HT1080 (cell line): ENCODE data around the gene BATF2. TPM values are rescaled to one million over a fixed set of nuclear protein-coding genes. Genes with fewer than 3 reads are reported as not detected.
A peak's percentile ranks its signal among the peaks of the same experiment; 100 is the strongest.
"Not testable (repeated sequence)": the region's sequence is repeated elsewhere in the genome, so short reads cannot be mapped to it uniquely, and the experiment has no call there.

Experiments
- DNase-seq: peaks from one replicate; pipeline ENCODE4 v3.0.0-alpha.2; 2015; ENCODE audit warnings: low read depth
- polyA plus RNA-seq, 2 experiments: library from polyadenylated mRNA; depleted of rRNA; stranded (reverse); fragments of >200 nt; gene quantifications; 2 replicates each; pipeline ENCODE4 v1.2.3, GENCODE V29; 2015
- total RNA-seq: library from RNA; depleted of rRNA; stranded (reverse); fragments of >200 nt; shearing (Covaris generic); gene quantifications from 2 replicates; pipeline ENCODE4 v1.2.3, GENCODE V29; 2014; rRNA removed

Gene BATF2, protein sequence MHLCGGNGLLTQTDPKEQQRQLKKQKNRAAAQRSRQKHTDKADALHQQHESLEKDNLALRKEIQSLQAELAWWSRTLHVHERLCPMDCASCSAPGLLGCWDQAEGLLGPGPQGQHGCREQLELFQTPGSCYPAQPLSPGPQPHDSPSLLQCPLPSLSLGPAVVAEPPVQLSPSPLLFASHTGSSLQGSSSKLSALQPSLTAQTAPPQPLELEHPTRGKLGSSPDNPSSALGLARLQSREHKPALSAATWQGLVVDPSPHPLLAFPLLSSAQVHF
- total RNA-seq = 1.6 and 3.1 TPM in 2 replicates
- 2.8 and 3.4 TPM in 2 replicates for polyA plus RNA-seq (2015; cell fraction: cytosol; rRNA removed)
- polyA plus RNA-seq (2015; cell fraction: nucleus; rRNA removed) = 2.6 and 2.7 TPM in 2 replicates

GRCh38 chr11:64996710-64997380, at the start of gene BATF2:
Gene BATF2, minus strand, starts transcription at chr11:64996971. Its CDS starts 57 bp downstream, at chr11:64996914.
- peak; percentile 87 for DNase-seq

DNA sequence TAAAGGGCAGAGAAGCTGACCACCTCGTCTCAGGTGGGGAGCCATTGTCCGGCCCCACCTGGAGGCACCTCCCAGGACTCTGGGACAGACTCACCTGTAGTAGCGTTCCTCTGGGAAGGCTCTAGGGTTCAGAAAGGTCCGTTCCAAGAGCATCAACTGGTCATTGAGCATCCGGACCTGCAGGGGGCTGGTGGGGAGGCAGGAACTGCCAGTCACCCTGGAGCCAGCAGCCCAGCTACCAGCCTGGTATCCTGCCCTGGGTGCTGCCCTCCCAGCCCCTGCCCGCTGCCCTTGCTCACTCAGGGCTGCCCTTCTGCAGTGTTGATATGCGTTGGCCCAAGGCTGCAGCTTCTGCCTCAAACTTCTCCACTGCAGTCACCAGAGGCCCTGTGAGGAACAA, 49.0 kb upstream of the BATF2 start:
- DNase-seq = no peak

DNA sequence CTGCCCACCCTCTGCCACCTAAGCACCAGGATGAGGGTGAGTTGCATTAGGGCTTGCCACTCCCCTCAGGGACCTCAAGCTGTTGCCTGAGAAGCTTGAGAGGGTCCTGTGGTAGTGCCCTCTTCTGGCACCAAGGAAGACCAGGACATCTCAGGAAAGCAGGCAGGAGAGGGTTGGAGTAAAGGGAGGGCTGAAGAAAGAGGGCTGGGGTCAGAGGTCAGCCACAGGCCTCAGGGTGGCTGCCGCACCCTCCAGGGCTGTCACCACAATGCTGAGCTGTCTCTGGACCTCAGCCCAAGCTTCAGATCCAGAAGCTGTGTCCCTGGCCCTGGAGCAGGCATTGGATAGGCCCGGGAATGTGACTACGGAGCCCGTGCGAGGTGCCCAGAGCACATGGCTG, 48.3 kb upstream of the BATF2 start:
- DNase-seq = no peak

- no peak for DNase-seq
Measured at GRCh38 chr11:65043881-65044501, 47.2 kb upstream of the BATF2 start.

GRCh38 chr11:65042891-65043290, 46.1 kb upstream of the BATF2 start:
- DNase-seq = no peak

DNA sequence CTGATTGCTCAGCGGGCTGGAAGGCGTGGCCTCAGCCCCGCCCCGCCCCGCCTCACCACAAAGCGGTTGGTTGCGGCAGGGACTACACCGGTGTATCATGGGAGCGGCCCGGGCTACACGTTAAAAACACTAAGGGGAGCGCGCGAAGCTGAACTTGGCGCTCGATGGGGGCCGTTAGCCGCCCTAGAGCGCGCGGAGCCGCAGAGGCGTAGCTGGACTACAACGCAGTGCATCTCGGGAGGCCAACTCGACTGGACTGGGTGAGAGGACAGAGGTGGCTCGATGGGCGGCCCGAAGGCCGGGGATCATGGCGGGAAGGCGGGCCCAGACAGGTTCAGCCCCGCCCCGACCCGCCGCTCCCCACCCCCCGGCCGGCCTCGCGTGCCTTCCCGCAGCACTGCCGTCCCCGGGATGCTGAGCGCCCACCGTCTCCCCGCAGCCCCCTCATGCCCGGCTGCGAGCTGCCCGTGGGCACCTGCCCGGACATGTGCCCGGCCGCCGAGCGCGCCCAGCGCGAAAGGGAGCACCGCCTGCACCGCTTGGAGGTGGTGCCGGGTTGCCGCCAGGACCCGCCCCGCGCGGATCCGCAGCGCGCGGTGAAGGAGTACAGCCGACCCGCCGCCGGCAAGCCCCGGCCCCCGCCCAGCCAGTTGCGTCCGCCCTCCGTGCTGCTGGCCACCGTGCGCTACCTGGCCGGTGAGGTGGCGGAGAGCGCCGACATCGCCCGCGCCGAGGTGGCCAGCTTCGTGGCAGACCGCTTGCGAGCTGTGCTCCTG, 44.3 kb upstream of the BATF2 start, which contains the start of gene SAC3D1:
Gene SAC3D1, plus strand, starts transcription at position 364 of the 776 bp plus-strand sequence. Its CDS starts 83 bp downstream, at position 447.
- DNase-seq = peak; percentile 97

GRCh38 chr11:65040520-65040846, 43.7 kb upstream of the BATF2 start:
- no peak for DNase-seq

DNA sequence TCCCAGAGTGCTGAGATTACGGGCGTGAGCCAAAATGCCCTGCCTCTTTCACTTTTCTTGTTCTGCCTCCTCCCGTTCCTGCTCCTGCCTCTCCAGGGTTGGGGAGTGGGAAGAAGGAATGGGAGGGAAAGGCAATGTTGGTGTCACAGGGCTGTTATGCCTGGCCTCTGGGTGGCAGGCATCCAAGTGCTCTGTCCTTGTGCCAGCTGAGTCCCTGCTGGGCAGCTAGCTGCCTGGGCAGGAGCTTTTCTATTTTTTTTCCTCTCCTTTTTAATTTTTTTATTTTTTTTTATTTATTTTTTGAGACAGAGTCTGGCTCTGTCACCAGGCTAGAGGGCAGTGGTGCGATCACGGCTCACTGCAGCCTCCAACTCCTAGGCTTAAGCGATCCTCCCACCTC, 40.2 kb upstream of the BATF2 start:
- no peak for DNase-seq

- DNase-seq = no peak
Measured at GRCh38 chr11:65035579-65035978, 38.8 kb upstream of the BATF2 start.

DNA sequence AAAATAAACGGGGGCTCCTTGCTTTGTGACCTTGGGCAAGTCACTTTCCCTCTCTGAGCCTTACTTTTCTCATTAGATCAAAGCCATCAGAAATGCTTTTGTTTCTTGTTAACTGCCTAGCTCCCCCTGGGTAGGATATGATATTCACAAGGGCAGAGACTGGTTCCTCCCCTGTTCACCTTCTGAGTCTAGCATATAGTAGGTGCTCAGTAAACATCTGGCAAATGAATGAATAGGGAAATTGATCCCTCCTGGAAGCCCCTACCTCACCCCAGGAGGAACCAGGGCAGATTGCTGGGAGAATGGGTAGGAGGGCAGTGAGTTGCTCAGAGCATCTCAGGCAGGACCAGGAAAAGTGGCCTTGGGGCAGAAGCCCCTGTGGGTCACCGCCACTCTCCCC, 37.7 kb upstream of the BATF2 start:
- no peak for DNase-seq

DNA sequence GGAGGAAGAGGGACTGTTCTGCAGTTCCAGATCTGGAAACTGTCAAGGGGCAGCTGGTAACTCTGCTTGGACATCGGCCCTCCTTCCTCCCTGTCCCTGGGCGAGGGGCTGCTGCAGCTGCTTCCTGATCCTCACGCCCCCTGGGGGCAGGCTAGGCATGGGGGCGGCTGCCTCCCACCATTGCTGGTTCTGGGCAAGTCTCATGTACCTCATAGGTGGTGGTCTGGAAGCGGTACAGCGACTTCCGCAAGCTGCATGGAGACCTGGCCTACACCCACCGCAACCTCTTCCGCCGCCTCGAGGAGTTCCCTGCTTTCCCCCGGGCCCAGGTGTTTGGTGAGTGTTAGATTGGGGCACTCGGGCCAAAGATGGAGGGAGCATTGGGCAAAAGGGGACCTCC, 35.4 kb upstream of the BATF2 start:
- no peak for DNase-seq

DNA sequence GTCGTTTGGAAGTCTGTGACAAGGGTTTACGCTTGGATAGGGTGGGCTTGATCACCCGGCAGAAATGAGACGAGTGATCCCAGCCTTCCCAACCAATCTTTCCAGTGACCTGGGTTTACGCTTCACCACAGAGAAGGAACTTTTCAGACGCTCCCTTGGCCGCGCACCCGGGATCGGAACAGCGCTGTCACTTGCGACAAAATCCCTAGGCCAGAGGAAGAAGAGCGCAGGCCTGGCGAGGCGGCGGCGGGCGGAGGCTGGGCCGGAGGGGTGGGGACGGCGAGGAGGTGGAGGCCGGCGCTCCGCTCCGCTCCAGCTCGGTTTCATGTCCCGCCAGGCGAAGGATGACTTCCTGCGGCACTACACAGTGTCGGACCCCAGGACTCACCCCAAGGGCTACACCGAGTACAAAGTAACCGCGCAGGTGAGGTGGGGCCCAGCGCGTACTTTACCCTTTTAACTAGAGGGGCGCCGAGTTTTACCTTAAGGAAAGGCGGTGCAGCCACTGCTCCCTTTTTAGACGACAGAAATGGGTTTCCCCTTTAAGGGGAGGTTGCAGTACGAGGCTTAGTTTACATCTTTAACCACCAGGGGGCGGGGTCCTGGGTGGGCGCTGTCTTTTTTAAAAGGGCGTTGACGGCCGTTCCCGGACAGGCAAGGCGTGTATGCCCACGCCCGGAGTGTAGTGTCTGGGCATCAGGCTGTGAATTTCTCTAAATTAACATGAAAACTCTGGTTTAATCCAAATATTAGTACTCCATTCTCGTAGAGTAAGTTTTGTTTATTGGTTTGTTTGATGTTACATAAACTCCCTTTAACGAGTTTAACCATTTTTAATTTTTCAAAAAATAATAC, 30.7 kb upstream of the BATF2 start, which contains the start of gene SNX15:
Gene SNX15, plus strand, starts transcription at position 227 of the 855 bp plus-strand sequence. Its CDS starts 99 bp downstream, at position 326.
- peak; percentile 92 for DNase-seq

DNA sequence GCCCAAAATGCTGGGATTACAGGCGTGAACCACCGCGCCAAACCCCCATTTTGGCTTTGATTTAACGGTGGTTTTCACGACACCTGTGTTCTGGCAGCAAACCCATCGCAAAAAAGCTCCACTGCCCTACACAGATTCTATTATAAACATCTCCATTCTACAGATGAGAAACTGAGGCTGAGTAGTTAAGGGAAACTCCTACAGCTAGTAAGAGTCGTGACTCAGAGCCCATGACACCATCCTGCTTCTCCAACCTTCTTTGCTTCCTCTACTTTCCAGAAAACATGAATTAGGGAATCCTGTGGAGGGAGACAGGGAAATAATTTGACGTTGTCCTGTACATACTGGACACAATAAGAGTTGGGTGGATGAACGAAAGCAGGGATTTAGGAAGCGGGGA, 30.0 kb upstream of the BATF2 start:
- DNase-seq = no peak

DNA sequence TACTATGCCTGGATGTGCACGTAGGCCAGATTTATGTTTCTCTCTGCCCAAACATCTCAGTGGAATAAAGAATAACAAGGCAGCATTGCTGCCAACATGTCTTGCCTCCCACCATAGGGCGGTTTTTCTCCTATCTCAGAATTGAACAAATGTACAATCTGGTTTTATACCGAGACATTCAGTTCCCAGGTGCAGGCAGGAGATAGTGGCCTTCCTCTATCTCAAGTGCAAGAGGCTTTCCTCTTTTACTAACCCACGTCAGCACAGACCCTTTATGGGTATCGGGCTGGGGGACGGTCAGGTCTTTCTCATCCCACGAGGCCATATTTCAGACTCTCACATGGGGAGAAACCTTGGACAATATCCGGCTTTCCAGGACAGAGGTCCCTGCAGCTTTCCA, 26.7 kb upstream of the BATF2 start:
- not testable (repeated sequence) for DNase-seq

GRCh38 chr11:65021509-65021908, 24.7 kb upstream of the BATF2 start:
- no peak for DNase-seq

DNA sequence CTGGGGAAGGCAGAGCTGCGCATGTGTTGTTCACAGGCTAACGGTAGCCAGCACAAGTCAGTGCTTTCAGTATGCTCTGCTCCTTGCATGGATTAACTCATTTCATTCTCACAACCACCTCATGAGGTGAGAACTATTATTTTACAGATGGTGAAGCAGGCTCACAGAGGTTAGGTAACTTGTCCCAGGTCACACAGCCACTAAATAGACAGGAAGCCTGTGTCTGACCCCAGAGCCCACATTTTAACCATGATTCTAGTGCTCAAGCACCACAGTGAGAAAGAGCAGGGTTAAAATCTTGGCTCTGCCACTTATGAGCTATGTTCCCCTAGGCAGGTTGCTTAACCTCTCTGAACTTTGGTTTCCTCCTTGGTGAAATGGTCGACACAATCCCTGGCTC, 24.2 kb upstream of the BATF2 start:
- DNase-seq = no peak

- no peak for DNase-seq
Measured at GRCh38 chr11:65019824-65020223, 23.1 kb upstream of the BATF2 start.

DNA sequence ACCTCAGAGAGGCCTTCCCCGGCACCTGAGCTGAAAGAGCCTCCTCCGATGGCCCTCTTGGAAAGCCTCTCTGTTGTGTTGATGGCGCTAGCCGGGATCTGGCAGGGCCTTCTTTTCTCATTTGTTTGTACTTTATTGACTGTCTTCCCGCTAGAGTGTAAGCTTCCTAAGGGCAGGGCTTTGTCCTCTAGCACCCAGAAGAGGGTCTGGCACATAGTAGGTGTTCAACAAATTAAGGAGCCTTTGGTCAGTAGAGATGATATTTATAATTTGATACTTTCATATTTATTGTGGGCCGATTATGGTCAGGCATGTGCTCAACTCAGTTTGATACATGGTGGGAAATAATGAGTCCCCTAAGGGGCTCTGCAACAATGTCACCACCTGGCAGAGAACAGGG, 21.2 kb upstream of the BATF2 start:
- no peak for DNase-seq

- no peak for DNase-seq
Measured at GRCh38 chr11:65016705-65017104, 19.9 kb upstream of the BATF2 start.

- no peak for DNase-seq
Measured at GRCh38 chr11:65014726-65015227, 18.0 kb upstream of the BATF2 start.
